ENCODE data around the gene RASD2.
A peak's percentile ranks its signal among the peaks of the same experiment; 100 is the strongest.

The RASD2 gene

DNA sequence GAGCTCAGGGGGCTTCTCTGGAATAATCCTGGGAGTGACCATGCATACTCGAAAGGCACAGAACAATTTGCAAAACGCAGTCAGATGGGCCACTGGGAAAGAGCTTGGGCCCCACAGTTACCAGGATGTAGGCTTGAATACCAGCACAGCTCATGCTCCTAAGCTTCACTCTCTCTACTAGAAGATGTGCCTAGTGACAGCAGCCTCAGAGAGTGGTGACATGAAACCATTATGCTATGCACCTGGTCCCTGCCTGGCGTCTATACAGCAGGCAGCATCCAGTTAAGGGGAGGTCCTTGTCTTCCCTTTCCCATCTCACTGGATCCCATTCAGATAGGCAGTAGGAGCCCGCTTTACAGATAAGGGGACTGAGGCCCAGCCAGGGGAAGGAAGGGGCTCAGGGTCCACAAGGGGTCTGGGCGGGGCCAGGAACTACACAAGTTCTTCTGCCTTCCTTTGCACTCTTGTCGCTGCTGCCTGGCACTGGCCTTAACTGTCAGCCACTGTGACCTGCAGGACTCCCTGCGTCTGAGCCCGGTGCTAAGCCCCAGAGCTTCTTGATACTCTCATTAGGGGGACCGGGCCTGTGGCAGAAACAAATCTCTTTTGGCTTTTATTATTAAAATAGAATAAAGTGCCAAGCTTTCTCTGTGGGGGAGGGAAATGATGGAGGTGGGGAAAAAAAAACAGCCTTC lies 21.2 kb upstream of the RASD2 start:
- DNase-seq: no peak

GRCh38 chr22:35521358-35522224 lies 19.0 kb upstream of the RASD2 start:
- no peak for DNase-seq

GRCh38 chr22:35522225-35523149 lies 18.1 kb upstream of the RASD2 start:
- DNase-seq: no peak

- DNase-seq: no peak
Observed at GRCh38 chr22:35523167-35523947, 17.3 kb upstream of the RASD2 start.

DNA sequence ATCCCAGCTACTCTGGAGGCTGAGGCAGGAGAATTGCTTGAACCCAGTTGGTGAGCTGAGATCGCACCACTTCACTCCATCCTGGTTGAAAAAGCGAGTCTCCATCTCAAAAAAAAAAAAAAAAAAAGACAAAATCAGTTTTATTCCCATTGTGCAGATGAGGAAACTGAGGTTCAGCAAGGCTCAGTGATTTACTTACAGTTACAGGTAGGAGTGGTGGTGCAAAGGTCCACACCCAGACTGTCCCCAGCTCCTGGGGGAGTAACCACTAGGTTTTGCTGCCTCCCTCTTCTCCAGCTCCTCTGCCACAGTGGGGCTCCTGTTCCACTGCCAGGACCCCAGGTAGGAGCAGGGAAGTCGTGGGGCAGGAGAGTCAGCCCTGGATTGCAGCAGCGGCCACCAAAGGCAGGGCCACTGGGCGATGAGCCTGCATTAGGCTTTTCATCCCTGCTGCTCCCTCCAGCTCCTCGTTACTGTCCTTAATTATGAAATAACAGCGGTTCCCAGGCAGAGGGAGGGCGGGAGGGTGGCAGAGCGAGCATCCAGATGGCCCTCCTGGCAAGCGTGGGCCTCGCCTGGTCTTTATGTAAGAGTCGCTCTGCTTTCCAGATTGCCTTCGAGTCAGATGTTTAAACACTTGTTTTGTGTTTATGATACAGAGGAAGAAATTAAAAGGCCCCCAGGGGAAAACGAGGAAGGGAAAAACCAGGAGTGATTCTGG lies 15.5 kb upstream of the RASD2 start:
- DNase-seq: no peak

- no peak for DNase-seq
Observed at GRCh38 chr22:35525687-35526332, 14.8 kb upstream of the RASD2 start.

- DNase-seq: no peak
Observed at GRCh38 chr22:35526333-35526979, 14.2 kb upstream of the RASD2 start.

DNA sequence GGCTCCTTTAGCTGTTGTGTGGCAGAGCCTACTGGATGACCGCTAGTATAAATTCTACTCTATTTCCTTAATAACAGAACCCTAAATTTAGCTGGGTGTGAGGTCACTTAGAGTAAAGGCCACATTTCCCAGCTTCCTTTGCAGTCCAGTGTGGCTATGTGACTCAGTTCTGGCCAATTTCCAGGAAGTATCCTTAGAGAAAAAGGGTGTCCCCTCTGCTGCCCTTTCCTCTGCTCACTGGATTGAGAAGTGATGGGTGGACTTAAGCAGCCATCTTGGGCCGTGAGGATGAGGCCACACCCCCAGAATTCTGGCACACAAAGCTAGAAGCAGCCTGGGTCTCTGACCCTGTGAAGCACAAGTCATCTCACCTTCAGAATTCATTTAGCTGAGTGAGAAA lies 11.7 kb upstream of the RASD2 start:
- DNase-seq: no peak

DNA sequence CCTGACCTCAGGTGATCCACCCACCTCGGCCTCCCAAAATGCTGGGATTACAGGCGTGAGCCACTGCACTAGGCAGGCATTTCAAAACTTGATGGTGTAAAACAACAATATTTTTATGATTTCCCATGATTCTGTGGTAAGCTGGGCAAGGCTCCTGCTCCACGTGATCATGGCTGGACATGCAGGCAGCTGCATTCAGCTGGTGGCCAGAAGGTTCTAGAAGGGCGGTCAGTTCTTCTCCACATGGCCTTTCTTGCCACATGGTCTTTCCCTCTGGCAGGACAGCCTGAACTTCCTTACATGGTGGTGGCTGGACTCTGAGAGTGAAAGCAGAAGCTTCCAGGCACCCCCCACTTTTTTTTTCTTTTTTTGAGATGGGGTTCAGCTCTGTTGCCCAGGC lies 9.9 kb upstream of the RASD2 start:
- no peak for DNase-seq

DNA sequence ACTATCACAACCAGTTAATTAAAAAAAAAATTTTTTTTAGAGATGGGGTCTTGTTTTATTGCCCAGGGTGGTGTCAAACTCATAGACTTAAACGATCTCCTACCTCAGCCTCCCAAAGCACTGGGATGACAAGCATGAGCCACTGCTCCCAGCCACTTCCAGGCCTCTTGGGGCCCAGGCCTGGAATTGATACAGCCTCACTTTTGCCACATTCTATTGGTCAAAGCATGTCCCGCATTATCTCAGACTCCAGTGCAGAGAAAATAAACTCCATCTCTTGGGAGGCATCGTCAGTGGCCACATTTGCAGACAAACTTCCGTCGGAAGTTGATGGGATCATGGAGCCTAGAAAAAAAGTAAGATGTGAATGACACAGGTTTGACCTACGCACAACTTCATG lies 9.4 kb upstream of the RASD2 start:
- DNase-seq: no peak

- no peak for DNase-seq
Observed at GRCh38 chr22:35531676-35532075, 9.0 kb upstream of the RASD2 start.

DNA sequence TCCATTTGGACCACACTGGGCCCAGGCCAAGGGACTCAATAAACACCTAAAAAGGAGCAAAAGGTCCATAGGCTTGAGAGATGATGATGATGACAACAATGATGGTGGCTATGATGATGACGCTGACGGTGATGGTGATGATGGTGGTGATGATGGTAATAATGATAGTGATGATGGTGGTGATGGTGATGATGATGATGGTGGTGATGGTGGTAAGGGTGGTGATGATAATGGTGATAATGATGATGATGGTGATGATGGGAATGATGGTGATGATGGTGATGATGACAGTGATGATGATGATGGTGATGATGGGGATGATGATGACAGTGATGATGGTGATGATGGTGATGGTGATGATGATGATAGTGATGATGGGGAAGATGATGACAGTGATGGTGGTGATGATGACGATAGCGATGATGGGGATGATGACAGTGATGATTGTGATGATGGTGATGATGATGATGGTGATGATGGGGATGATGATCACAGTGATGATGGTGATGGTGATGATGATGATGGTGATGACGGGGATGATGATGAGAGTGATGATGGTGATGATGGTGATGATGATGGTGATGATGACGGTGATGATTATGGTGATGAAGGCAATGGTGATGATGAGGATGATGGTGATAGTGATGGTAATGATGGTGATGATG lies 7.1 kb upstream of the RASD2 start:
- DNase-seq: no peak

DNA sequence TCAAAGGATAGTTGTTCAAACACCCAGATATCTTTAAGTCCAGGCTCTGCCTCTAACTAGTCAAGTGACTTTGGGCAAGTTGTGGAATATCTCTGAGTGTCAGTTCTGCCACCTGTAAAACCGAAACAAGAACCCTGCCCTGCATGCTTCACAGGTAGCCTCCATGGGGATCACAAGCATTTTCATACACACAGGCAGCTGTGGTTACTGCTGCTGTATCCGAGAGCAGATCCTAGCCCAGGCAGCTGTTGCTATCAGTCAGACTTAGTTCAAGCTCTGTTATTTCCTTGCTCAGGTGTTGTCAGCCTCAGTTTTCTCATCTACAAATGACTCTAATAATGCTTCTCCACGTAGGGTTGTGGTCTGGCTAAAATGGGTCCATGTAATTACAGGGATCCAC lies 6.5 kb upstream of the RASD2 start:
- DNase-seq: no peak

- no peak for DNase-seq
Observed at GRCh38 chr22:35537232-35537631, 3.4 kb upstream of the RASD2 start.

DNA sequence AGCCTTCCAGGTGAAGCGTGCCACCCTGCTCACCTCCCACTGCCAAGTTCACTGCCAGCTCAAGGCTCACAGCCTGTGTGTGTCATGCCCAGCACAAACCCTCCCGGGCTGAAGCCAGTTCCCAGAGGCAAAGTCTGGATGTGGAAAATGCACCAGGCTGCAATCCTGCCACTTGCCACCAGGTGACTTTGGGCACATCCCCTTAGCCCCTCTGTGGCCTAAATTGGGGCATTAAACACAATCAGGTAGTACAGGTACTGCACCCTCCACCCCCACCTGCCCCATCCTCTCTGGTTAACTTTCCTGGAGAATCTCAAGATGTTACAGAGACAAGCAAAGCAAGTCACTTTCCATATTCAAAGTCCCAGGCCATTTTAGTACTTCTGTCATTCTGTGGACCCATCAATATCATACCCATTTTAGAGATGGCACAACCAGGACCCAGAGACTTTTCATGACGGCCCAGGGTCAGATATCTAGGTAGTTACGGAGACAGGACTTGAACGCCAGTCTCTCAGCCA lies 1.8 kb upstream of the RASD2 start:
- peak; percentile 71 for DNase-seq

GRCh38 chr22:35539487-35539886 lies 1.1 kb upstream of the RASD2 start:
- no peak for DNase-seq

DNA sequence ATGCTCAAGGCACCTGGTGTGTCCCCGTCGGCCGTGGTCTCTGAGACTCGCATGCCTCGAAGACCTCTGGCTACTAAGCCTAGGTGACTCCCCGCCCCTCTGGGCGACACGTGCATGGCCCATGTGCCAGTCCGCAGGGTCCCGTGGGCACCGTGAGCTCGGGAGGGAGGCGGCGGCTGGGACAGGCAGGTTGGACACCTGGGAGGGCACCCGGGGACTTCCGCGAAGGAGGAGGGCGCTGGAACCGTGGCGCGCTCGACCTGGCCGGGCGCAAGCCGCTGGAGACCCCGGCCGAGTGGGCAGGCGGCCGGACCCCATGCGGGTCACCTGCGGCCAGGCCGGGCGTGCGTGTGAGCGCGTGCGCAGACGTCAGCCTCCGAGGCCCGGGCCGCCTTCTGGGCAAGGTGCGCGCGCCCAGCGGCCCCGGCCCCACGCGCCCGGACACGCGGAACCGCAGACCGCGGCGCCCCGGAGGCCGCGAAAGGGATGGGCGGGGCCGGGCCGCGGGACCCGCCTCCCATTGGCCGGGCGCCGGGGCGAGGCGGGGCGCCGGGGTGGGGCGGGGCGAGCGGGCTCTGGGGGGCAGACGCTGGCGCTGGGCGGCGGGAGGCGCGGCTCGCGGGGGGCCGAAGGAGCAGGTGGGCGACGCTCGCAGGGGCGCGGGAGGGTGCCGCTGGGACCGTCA lies 579 bp upstream of the RASD2 start:
- DNase-seq: peak; percentile 89

GRCh38 chr22:35541254-35541748 lies 670 bp downstream of the RASD2 start:
- DNase-seq: no peak
